H1 (cell line): ENCODE data around the gene MLN. TPM values are rescaled to one million over a fixed set of nuclear protein-coding genes. Genes with fewer than 3 reads are reported as not detected.

ENCODE experiments used
- CTCF ChIA-PET: fragments of 300-600 bp; sonication (Branson Sonifier 250); formaldehyde crosslinking; loops from one replicate; lab custom pipeline; 2021; ENCODE audit not compliant: partially characterized antibody; lab: Charles Lee
- POLR2A ChIA-PET: fragments of 300-600 bp; sonication (Branson Sonifier 250); formaldehyde crosslinking; loops from one replicate; lab custom pipeline; 2021; ENCODE audit warnings: inconsistent platforms; ENCODE audit not compliant: partially characterized antibody; lab: Charles Lee
- DNase-seq, 2 experiments: peaks; one replicate each; pipeline versions ENCODE4 v3.0.0 to v3.0.0-alpha.2; 2010 to 2022; ENCODE audit warnings: low spot score in 2 of 2, low read depth in 1 of 2, mixed read lengths in 1 of 2
- FAIRE-seq: peaks from 2 replicates; lab custom pipeline; 2011; peaks lifted over from hg19 to GRCh38; lab: Jason Lieb, UNC
- H2AFZ ChIP-seq: 2 replicates; pipeline ENCODE4 v1.8.1; 2012; ENCODE audit warnings: low read length, inconsistent platforms
- H2AK5ac ChIP-seq: 2 replicates; pipeline ENCODE4 v1.6.1; 2013; ENCODE audit warnings: low read depth, low read length
- H2BK120ac ChIP-seq: replicated peaks from 2 replicates; pipeline ENCODE3; 2013; ENCODE audit warnings: low read depth, low read length, inconsistent platforms
- H2BK12ac ChIP-seq: 2 replicates; pipeline ENCODE4 v1.6.1; 2013; ENCODE audit warnings: low read depth, low read length
- H2BK15ac ChIP-seq: 2 replicates; pipeline ENCODE4 v1.6.1; 2013; ENCODE audit warnings: low read length
- H2BK20ac ChIP-seq: 2 replicates; pipeline ENCODE4 v1.6.1; 2013; ENCODE audit warnings: low read length
- H2BK5ac ChIP-seq: 2 replicates; pipeline ENCODE4 v1.6.1; 2013; ENCODE audit warnings: low read depth, low read length
- H3K14ac ChIP-seq: 2 replicates; pipeline ENCODE4 v1.6.1; 2013; ENCODE audit warnings: inconsistent platforms; ENCODE audit not compliant: insufficient read length
- H3K18ac ChIP-seq: 2 replicates; pipeline ENCODE4 v1.6.1; 2013; ENCODE audit warnings: low read length; ENCODE audit errors: extremely low read depth
- H3K23ac ChIP-seq: 2 replicates; pipeline ENCODE4 v1.6.1; 2013; ENCODE audit warnings: inconsistent platforms; ENCODE audit not compliant: insufficient read length
- H3K23me2 ChIP-seq: 2 replicates; pipeline ENCODE4 v1.6.1; 2013; ENCODE audit warnings: low read depth, low read length
- H3K27ac ChIP-seq: 2 replicates; pipeline ENCODE4 v1.6.1; 2011; ENCODE audit warnings: low read depth, low read length, inconsistent platforms
- H3K27me3 ChIP-seq, 4 experiments: replicated peaks in 1 of 4; 1 replicate in 1 of 4; 2 replicates in 3 of 4; pipeline versions ENCODE4 v1.6.1 to v1.8.1; 2011 to 2013; ENCODE audit warnings: low read length in 3 of 4, mild to moderate bottlenecking in 3 of 4, inconsistent platforms in 2 of 4, mixed read lengths in 2 of 4, moderate library complexity in 1 of 4; ENCODE audit not compliant: control insufficient read depth in 3 of 4, insufficient read depth in 3 of 4; ENCODE audit errors: extremely low read depth in 1 of 4
- H3K36me3 ChIP-seq, 4 experiments: 2 replicates each; pipeline versions ENCODE4 v1.6.1 to v1.8.1; 2011 to 2013; ENCODE audit warnings: mild to moderate bottlenecking in 4 of 4, low read length in 3 of 4, moderate library complexity in 2 of 4, control low read depth in 1 of 4, inconsistent platforms in 1 of 4; ENCODE audit not compliant: insufficient read depth in 4 of 4, control insufficient read depth in 2 of 4
- H3K4ac ChIP-seq: replicated peaks from 2 replicates; pipeline ENCODE3; 2013; ENCODE audit warnings: low read length, low read depth, mixed read lengths, inconsistent platforms; ENCODE audit not compliant: insufficient read length
- H3K4me1 ChIP-seq, 4 experiments: replicated peaks in 1 of 4; 1 replicate in 1 of 4; 2 replicates in 3 of 4; pipeline versions ENCODE4 v1.6.1 to v1.8.1; 2011 to 2013; ENCODE audit warnings: low read length in 3 of 4, inconsistent platforms in 2 of 4, mixed read lengths in 1 of 4; ENCODE audit not compliant: insufficient read depth in 4 of 4, control insufficient read depth in 3 of 4
- H3K4me2 ChIP-seq, 2 experiments: 2 replicates each; pipeline versions ENCODE4 v1.6.1 to v1.8.1; 2011 to 2013; ENCODE audit warnings: low read depth in 2 of 2, low read length in 2 of 2, control low read depth in 1 of 2, inconsistent platforms in 1 of 2, mild to moderate bottlenecking in 1 of 2; ENCODE audit not compliant: insufficient read depth in 1 of 2
- H3K4me3 ChIP-seq, 4 experiments: fragments of 200-600, 300-600 bp in 1 of 4; sonication (generic), shearing (Covaris generic), sonication (Bioruptor Twin) in 1 of 4; 2 replicates each; pipeline versions ENCODE4 v1.5.1 to v1.8.1; 2011 to 2016; ENCODE audit warnings: low read length in 4 of 4, low read depth in 3 of 4, control low read depth in 2 of 4, inconsistent platforms in 2 of 4, mild to moderate bottlenecking in 2 of 4, mixed read lengths in 1 of 4, moderate library complexity in 1 of 4; ENCODE audit not compliant: insufficient read depth in 2 of 4; ENCODE audit errors: extremely low read depth in 1 of 4
- H3K56ac ChIP-seq: replicated peaks from 2 replicates; pipeline ENCODE3; 2013; ENCODE audit warnings: low read depth, mild to moderate bottlenecking, mixed read lengths, low read length, inconsistent platforms; ENCODE audit not compliant: insufficient read length
- H3K79me1 ChIP-seq: 2 replicates; pipeline ENCODE4 v1.6.1; 2013; ENCODE audit warnings: low read depth, low read length, control low read depth
- H3K79me2 ChIP-seq, 2 experiments: 2 replicates each; pipeline versions ENCODE4 v1.6.1 to v1.8.1; 2012 to 2013; ENCODE audit warnings: low read length in 2 of 2, mild to moderate bottlenecking in 2 of 2, inconsistent platforms in 1 of 2; ENCODE audit not compliant: insufficient read depth in 2 of 2, control insufficient read depth in 1 of 2
- H3K9ac ChIP-seq, 4 experiments: replicated peaks in 1 of 4; 1 replicate in 1 of 4; 2 replicates in 3 of 4; pipeline versions ENCODE4 v1.6.1 to v1.8.1; 2011 to 2013; ENCODE audit warnings: low read depth in 3 of 4, low read length in 3 of 4, control low read depth in 2 of 4, mild to moderate bottlenecking in 2 of 4, moderate library complexity in 2 of 4, inconsistent platforms in 1 of 4; ENCODE audit errors: extremely low read depth in 1 of 4
- H3K9me3 ChIP-seq, 2 experiments: 2 replicates each; pipeline versions ENCODE4 v1.6.1 to v1.8.1; 2012 to 2013; ENCODE audit warnings: mild to moderate bottlenecking in 2 of 2, moderate library complexity in 2 of 2, control low read depth in 1 of 2, inconsistent platforms in 1 of 2, low read depth in 1 of 2, low read length in 1 of 2, mixed read lengths in 1 of 2; ENCODE audit not compliant: insufficient read depth in 2 of 2
- H4K20me1 ChIP-seq, 2 experiments: replicated peaks in 1 of 2; 2 replicates each; pipeline versions ENCODE3 to v1.8.1; 2011 to 2013; ENCODE audit warnings: inconsistent platforms in 2 of 2, low read length in 2 of 2, mild to moderate bottlenecking in 1 of 2; ENCODE audit not compliant: insufficient read depth in 2 of 2, control insufficient read depth in 1 of 2
- H4K5ac ChIP-seq: 2 replicates; pipeline ENCODE4 v1.6.1; 2013; ENCODE audit warnings: low read length, low read depth, mixed read lengths, inconsistent platforms; ENCODE audit not compliant: insufficient read length
- H4K8ac ChIP-seq: 2 replicates; pipeline ENCODE4 v1.8.0; 2013; ENCODE audit warnings: mild to moderate bottlenecking, moderate library complexity, low read length, inconsistent platforms; ENCODE audit not compliant: insufficient read depth; ENCODE audit errors: extremely low read depth
- H4K91ac ChIP-seq: replicated peaks from 2 replicates; pipeline ENCODE3; 2013; ENCODE audit warnings: low read length, mixed read lengths, inconsistent platforms; ENCODE audit not compliant: insufficient read length
- BACH1 ChIP-seq: IDR thresholded peaks from 2 replicates; pipeline ENCODE4 v1.6.1; 2012; ENCODE audit warnings: low read length, improper control_type of control experiment
- EP300 ChIP-seq, 2 experiments: IDR thresholded peaks; 1 replicate in 1 of 2; 2 replicates in 1 of 2; pipeline ENCODE4 v1.6.1; 2011 to 2012; ENCODE audit warnings: low read depth in 2 of 2, low read length in 2 of 2, mild to moderate bottlenecking in 2 of 2, borderline replicate concordance in 1 of 2, inconsistent platforms in 1 of 2, moderate library complexity in 1 of 2
- GABPA ChIP-seq: IDR thresholded peaks from 2 replicates; pipeline ENCODE4 v1.6.1; 2011; ENCODE audit warnings: mild to moderate bottlenecking, low read length, moderate library complexity, borderline replicate concordance; ENCODE audit not compliant: insufficient read depth
- MAFK ChIP-seq: IDR thresholded peaks from 2 replicates; pipeline ENCODE4 v1.6.1; 2012; ENCODE audit warnings: low read depth, mild to moderate bottlenecking, improper control_type of control experiment, low read length
- WGBS, 2 experiments: shearing (Covaris generic) in 1 of 2; methylation state at CpG; one replicate each; pipeline versions ENCODE4 v1.1.6 to v1.1.7; 2013 to 2015; ENCODE audit warnings: low lambda C conversion rate in 2 of 2, mixed read lengths in 2 of 2, inconsistent platforms in 1 of 2, low coverage in 1 of 2, missing lambda C conversion rate in 1 of 2; ENCODE audit not compliant: insufficient replicate concordance in 2 of 2, insufficient coverage in 1 of 2, insufficient read length in 1 of 2; ENCODE audit errors: extremely low coverage in 1 of 2, missing lambda C conversion rate in 1 of 2; 5-methylcytosine and 5-hydroxymethylcytosine counted together
- polyA plus RNA-seq, 7 experiments: library from polyadenylated mRNA; depleted of rRNA in 3 of 7; stranded (reverse) in 5 of 7; unstranded in 2 of 7; fragments of >200 nt in 5 of 7; fragments of 200-250 nt in 2 of 7; gene quantifications; 1 replicate in 5 of 7; 2 replicates in 1 of 7; 4 replicates in 1 of 7; pipeline versions ENCODE4 v1.2.1 to v1.2.3, GENCODE V29; 2011 to 2013; ENCODE audit warnings: missing spikeins in 2 of 7, mixed read lengths in 2 of 7
- total RNA-seq: library from RNA; stranded (reverse); fragmentation: NEBNext Ultra II Directional; extraction: Animal tissue kit (Norgen Biotek cat#: 25700); gene quantifications from 2 replicates; pipeline ENCODE4 v1.2.1, GENCODE V29; 2021
- TF ChIP-seq, protein P1 (sequence below): IDR thresholded peaks from 2 replicates; pipeline ENCODE4 v1.6.1; 2011; ENCODE audit warnings: low read length, improper control_type of control experiment

The MLN gene
- total and polyA plus RNA-seq, 2 of the 8 experiments (the other 6 are each of a cell fraction or from before 2014, with no cell fraction given), result not detected

DNA sequence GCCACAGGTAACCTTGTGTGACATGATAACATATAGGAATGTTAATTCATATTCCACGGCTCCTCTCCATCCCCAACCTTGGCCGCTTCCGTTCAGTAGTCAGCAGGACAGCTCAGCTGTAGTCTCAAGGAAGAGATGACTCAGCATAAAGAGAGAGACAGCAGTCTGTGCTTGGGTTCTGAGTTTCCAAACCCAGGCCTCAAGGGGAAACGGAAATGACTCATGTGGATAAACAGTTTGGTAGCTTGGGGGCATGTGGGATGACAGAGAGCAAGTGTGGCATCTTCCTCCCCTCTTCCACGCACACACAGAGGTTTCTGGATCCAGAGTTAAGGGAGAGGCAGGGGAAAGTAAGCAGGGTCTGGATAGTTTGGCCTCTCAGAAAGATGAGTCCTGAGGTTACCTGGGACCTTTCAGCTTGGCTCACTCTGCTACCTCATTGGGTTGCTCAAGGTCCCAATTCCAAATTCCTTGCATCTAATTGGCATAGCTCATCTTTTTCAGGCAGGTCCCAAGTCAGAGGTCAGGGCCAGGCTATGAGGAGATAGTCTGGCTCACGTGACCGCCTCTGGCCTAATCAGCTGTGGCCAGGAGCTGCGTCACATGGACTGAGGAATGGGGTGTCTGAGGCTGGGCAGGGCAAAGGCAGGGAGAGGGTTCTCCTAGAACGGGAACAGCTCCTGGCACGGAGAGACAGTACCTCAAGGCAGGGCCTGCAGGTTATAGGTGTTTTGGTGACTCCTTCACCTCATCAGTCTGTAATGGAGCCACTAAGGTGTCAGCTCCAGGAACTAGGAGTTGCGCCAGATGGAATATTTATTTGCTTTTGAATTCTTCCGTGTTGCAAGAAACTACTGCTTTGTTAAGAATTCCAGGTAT lies 36.5 kb upstream of the MLN start:
- H4K91ac ChIP-seq, result peak overlapping the region; percentile 75
- H3K23ac ChIP-seq, result no peak overlapping the region
- no peak overlapping the region for H2BK120ac ChIP-seq
- H3K4me1 ChIP-seq, result peaks cover 0 to 19% (median 11%) of the 10 kb centered on the region in 4 experiments; a peak in 6 of 7 replicates
- peak overlapping the region; percentile 75; the same call in 1 of the 2 replicates for H2AK5ac ChIP-seq
- no peak overlapping the region for H3K14ac ChIP-seq
- WGBS, 2 experiments, result 82% methylated on average over 12 of the region's 12 CpGs; no CpG with 5 or more reads in 1 of the 2 experiments
- peak; percentile 92 for TF ChIP-seq BACH1
- TF ChIP-seq EP300 (IDR thresholded peaks at IDR 0.05; ENCODE audit: borderline replicate concordance in 1 of 2, low read depth in 2 of 2, low read length in 2 of 2), result no peak
- peak; percentile 93 for TF ChIP-seq MAFK
- TF ChIP-seq GABPA, result no peak
- TF ChIP-seq, protein P1, sequence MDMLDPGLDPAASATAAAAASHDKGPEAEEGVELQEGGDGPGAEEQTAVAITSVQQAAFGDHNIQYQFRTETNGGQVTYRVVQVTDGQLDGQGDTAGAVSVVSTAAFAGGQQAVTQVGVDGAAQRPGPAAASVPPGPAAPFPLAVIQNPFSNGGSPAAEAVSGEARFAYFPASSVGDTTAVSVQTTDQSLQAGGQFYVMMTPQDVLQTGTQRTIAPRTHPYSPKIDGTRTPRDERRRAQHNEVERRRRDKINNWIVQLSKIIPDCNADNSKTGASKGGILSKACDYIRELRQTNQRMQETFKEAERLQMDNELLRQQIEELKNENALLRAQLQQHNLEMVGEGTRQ, result 0 out of 2 replicates have a peak, but pooled peaks have one; percentile 17
- no peaks in the 10 kb centered on the region for H3K36me3 ChIP-seq
- no peak overlapping the region for H3K56ac ChIP-seq
- H2AFZ ChIP-seq, result no peak overlapping the region
- no peak overlapping the region; the same call in 1 of the 2 replicates for H4K8ac ChIP-seq
- H2BK20ac ChIP-seq, result 0 out of 2 replicates have a peak overlapping the region, but pooled peaks have one; percentile 55
- no peak overlapping the region for H2BK5ac ChIP-seq
- no peak overlapping the region for H3K4me3 ChIP-seq
- H4K20me1 ChIP-seq, result no peaks in the 10 kb centered on the region
- H3K18ac ChIP-seq, result no peak overlapping the region; the same call in 1 of the 2 replicates
- peaks cover 4 to 7% of the 10 kb centered on the region in 2 experiments; a peak in 3 of 4 replicates for H3K9me3 ChIP-seq
- no peak for DNase-seq
- no peaks in the 10 kb centered on the region for H3K23me2 ChIP-seq
- H2BK15ac ChIP-seq, result peak overlapping the region; percentile 49; the same call in 1 of the 2 replicates
- 0 out of 7 replicates have a peak, but pooled peaks cover 0 to 3% (median 0%) of the 10 kb centered on the region in 4 experiments for H3K27me3 ChIP-seq
- ChIA-PET CTCF (interaction anchor here (0.7 to 6.0 kb wide), 11 partner anchors 9 to 193 kb away, joined by 3 to 49 read pairs (median 5); no protein-coding TSS in a partner anchor), POLR2A (interaction anchor here (0.9 to 1.1 kb wide), 4 partner anchors 15 to 70 kb away, joined by 3 to 4 read pairs (median 3); no protein-coding TSS in a partner anchor)
- no peak overlapping the region for H4K5ac ChIP-seq
- H3K4ac ChIP-seq, result no peak overlapping the region
- FAIRE-seq, result no peak
- H3K4me2 ChIP-seq, result no peak overlapping the region
- H3K27ac ChIP-seq, result no peak overlapping the region
- no peaks in the 10 kb centered on the region for H3K79me1 ChIP-seq
- H3K79me2 ChIP-seq, result no peaks in the 10 kb centered on the region
- no peak overlapping the region for H3K9ac ChIP-seq
- peak overlapping the region; percentile 81; the same call in 1 of the 2 replicates for H2BK12ac ChIP-seq
